ENCODE measurements around the gene CLCN1. TPM values are rescaled to one million over a fixed set of nuclear protein-coding genes. Genes with fewer than 3 reads are reported as not detected.
A peak's percentile ranks its signal among the peaks of the same experiment; 100 is the strongest.

Gene CLCN1
- total RNA-seq, 2 donors from 2014 or later = not detected

GRCh38 chr7:143280160-143280559 lies 35.8 kb upstream of the CLCN1 start:
- H3K27ac ChIP-seq = peak overlapping the region; percentile 34 to 44
- TF ChIP-seq CTCF (IDR thresholded peaks at IDR 0.05) = no peak
- no peaks in the 10 kb centered on the region for H3K36me3 ChIP-seq
- no peak for DNase-seq (ENCODE audit: low spot score)
- H3K9me3 ChIP-seq = no peaks in the 10 kb centered on the region
- peaks cover 0 to 25% of the 10 kb centered on the region in 2 donors for H3K4me1 ChIP-seq
- no peaks in the 10 kb centered on the region for H3K27me3 ChIP-seq
- H3K4me3 ChIP-seq = peak overlapping the region in 1 of 2 donors; percentile 9

GRCh38 chr7:143280566-143280965 lies 35.3 kb upstream of the CLCN1 start:
- no peak for TF ChIP-seq CTCF (IDR thresholded peaks at IDR 0.05)

GRCh38 chr7:143281529-143281928 lies 34.4 kb upstream of the CLCN1 start:
- Histone ChIP-seq H3K27ac (no peak overlapping the region), H3K36me3 (no peaks in the 10 kb centered on the region), H3K27me3 (no peaks in the 10 kb centered on the region), H3K4me3 (no peak overlapping the region), H3K4me1 (peaks cover 0 to 25% of the 10 kb centered on the region in 2 donors), H3K9me3 (no peaks in the 10 kb centered on the region)
- no peak for DNase-seq (ENCODE audit: low spot score)
- no peak for TF ChIP-seq CTCF (IDR thresholded peaks at IDR 0.05)

More at GRCh38 chr7:143280566-143280965, 35.3 kb upstream of the CLCN1 start:
- Histone ChIP-seq H3K4me3 (no peak overlapping the region), H3K9me3 (no peaks in the 10 kb centered on the region), H3K27me3 (no peaks in the 10 kb centered on the region), H3K36me3 (no peaks in the 10 kb centered on the region), H3K4me1 (peaks cover 0 to 25% of the 10 kb centered on the region in 2 donors), H3K27ac (peak overlapping the region in 1 of 2 donors; percentile 34)
- DNase-seq (ENCODE audit: low spot score) = no peak

GRCh38 chr7:143282124-143282523 lies 33.8 kb upstream of the CLCN1 start:
- no peaks in the 10 kb centered on the region for H3K36me3 ChIP-seq
- H3K27ac ChIP-seq = no peak overlapping the region
- H3K27me3 ChIP-seq = no peaks in the 10 kb centered on the region
- H3K9me3 ChIP-seq = no peaks in the 10 kb centered on the region
- DNase-seq (ENCODE audit: low spot score) = no peak
- H3K4me3 ChIP-seq = no peak overlapping the region
- no peak for TF ChIP-seq CTCF (IDR thresholded peaks at IDR 0.05)
- peaks cover 0 to 28% of the 10 kb centered on the region in 2 donors for H3K4me1 ChIP-seq

GRCh38 chr7:143283381-143283780 lies 32.5 kb upstream of the CLCN1 start:
- no peaks in the 10 kb centered on the region for H3K27me3 ChIP-seq
- H3K4me1 ChIP-seq = peaks cover 0 to 35% of the 10 kb centered on the region in 2 donors
- DNase-seq (ENCODE audit: low spot score) = no peak
- no peak overlapping the region for H3K27ac ChIP-seq
- no peak overlapping the region for H3K4me3 ChIP-seq
- TF ChIP-seq CTCF (IDR thresholded peaks at IDR 0.05) = no peak
- no peaks in the 10 kb centered on the region for H3K9me3 ChIP-seq
- H3K36me3 ChIP-seq = no peaks in the 10 kb centered on the region
